Measurements from ENCODE around the gene GALT. TPM values are rescaled to one million over a fixed set of nuclear protein-coding genes. Genes with fewer than 3 reads are reported as not detected.

The GALT gene
- total RNA-seq, 2 donors from 2014 or later, result 44.3 to 49.3 TPM

GRCh38 chr9:34686732-34687131, 40.3 kb downstream of the GALT start:
- WGBS, 2 experiments (ENCODE audit: insufficient coverage in 1 of 2, insufficient read length in 1 of 2), result 71 to 90% methylated on average over 1 of the region's 1 CpG
- no peaks in the 10 kb centered on the region for H3K9me3 ChIP-seq (ENCODE audit: control insufficient read depth, low read length)
- Mint-ChIP-seq H3K9me3 (no peaks in the 10 kb centered on the region), H3K36me3 (ENCODE audit: low read depth) (peaks cover 2% of the 10 kb centered on the region), H3K4me1 (no peaks in the 10 kb centered on the region), H3K27me3 (ENCODE audit: insufficient read depth) (peaks cover 4% of the 10 kb centered on the region), H3K4me3 (no peak overlapping the region), H3K27ac (no peak overlapping the region)
- no peak overlapping the region for H3K9ac ChIP-seq (ENCODE audit: extremely low read depth, low read length, poor library complexity, severe bottlenecking)
- H3K4me3 ChIP-seq (ENCODE audit: low read length), result no peak overlapping the region
- TF ChIP-seq, protein P1, sequence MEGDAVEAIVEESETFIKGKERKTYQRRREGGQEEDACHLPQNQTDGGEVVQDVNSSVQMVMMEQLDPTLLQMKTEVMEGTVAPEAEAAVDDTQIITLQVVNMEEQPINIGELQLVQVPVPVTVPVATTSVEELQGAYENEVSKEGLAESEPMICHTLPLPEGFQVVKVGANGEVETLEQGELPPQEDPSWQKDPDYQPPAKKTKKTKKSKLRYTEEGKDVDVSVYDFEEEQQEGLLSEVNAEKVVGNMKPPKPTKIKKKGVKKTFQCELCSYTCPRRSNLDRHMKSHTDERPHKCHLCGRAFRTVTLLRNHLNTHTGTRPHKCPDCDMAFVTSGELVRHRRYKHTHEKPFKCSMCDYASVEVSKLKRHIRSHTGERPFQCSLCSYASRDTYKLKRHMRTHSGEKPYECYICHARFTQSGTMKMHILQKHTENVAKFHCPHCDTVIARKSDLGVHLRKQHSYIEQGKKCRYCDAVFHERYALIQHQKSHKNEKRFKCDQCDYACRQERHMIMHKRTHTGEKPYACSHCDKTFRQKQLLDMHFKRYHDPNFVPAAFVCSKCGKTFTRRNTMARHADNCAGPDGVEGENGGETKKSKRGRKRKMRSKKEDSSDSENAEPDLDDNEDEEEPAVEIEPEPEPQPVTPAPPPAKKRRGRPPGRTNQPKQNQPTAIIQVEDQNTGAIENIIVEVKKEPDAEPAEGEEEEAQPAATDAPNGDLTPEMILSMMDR (conservative IDR thresholded peaks at IDR 0.05), result no peak
- no peaks in the 10 kb centered on the region for H3K4me1 ChIP-seq (ENCODE audit: control insufficient read depth, insufficient read depth, low read length)
- no peaks in the 10 kb centered on the region for H3K27me3 ChIP-seq (ENCODE audit: control insufficient read depth, insufficient read depth, low read length, poor library complexity, severe bottlenecking)
- H3K27ac ChIP-seq (ENCODE audit: low read depth, low read length), result no peak overlapping the region
- H3K36me3 ChIP-seq (ENCODE audit: control insufficient read depth, insufficient read depth, low read length), result no peaks in the 10 kb centered on the region
- no peak for DNase-seq

GRCh38 chr9:34687276-34688030, 41.0 kb downstream of the GALT start:
- H3K4me3 ChIP-seq (ENCODE audit: low read length), result no peak overlapping the region
- Mint-ChIP-seq H3K9me3 (no peaks in the 10 kb centered on the region), H3K4me3 (no peak overlapping the region), H3K36me3 (ENCODE audit: low read depth) (peaks cover 2% of the 10 kb centered on the region), H3K4me1 (no peaks in the 10 kb centered on the region), H3K27ac (no peak overlapping the region), H3K27me3 (ENCODE audit: insufficient read depth) (peaks cover 4% of the 10 kb centered on the region)
- TF ChIP-seq, protein P1 (conservative IDR thresholded peaks at IDR 0.05), result no peak
- H3K27me3 ChIP-seq (ENCODE audit: control insufficient read depth, insufficient read depth, low read length, poor library complexity, severe bottlenecking), result no peaks in the 10 kb centered on the region
- no peak for DNase-seq
- H3K9ac ChIP-seq (ENCODE audit: extremely low read depth, low read length, poor library complexity, severe bottlenecking), result no peak overlapping the region
- no peaks in the 10 kb centered on the region for H3K9me3 ChIP-seq (ENCODE audit: control insufficient read depth, low read length)
- no peak overlapping the region for H3K27ac ChIP-seq (ENCODE audit: low read depth, low read length)
- H3K4me1 ChIP-seq (ENCODE audit: control insufficient read depth, insufficient read depth, low read length), result no peaks in the 10 kb centered on the region
- WGBS, 2 experiments (ENCODE audit: insufficient coverage in 1 of 2, insufficient read length in 1 of 2), result 87 to 97% methylated on average over 5 to 10 of the region's 10 CpGs
- no peaks in the 10 kb centered on the region for H3K36me3 ChIP-seq (ENCODE audit: control insufficient read depth, insufficient read depth, low read length)

- no peak for DNase-seq
- no peak overlapping the region for H3K27ac Mint-ChIP-seq
- Histone ChIP-seq H3K27me3 (ENCODE audit: control insufficient read depth, insufficient read depth, low read length, poor library complexity, severe bottlenecking) (no peaks in the 10 kb centered on the region), H3K36me3 (ENCODE audit: control insufficient read depth, insufficient read depth, low read length) (no peaks in the 10 kb centered on the region), H3K9me3 (ENCODE audit: control insufficient read depth, low read length) (peaks cover 1% of the 10 kb centered on the region), H3K4me1 (ENCODE audit: control insufficient read depth, insufficient read depth, low read length) (no peaks in the 10 kb centered on the region), H3K9ac (ENCODE audit: extremely low read depth, low read length, poor library complexity, severe bottlenecking) (no peak overlapping the region), H3K4me3 (ENCODE audit: low read length) (no peak overlapping the region), H3K27ac (ENCODE audit: low read depth, low read length) (no peak overlapping the region)
- H3K9me3 Mint-ChIP-seq, result no peaks in the 10 kb centered on the region
- H3K4me1 Mint-ChIP-seq, result no peaks in the 10 kb centered on the region
- TF ChIP-seq, protein P1 (conservative IDR thresholded peaks at IDR 0.05), result no peak
- H3K4me3 Mint-ChIP-seq, result no peak overlapping the region
- H3K27me3 Mint-ChIP-seq (ENCODE audit: insufficient read depth), result peaks cover 4% of the 10 kb centered on the region
- 90 to 100% methylated on average over 1 to 5 of the region's 5 CpGs for WGBS, 2 experiments (ENCODE audit: insufficient coverage in 1 of 2, insufficient read length in 1 of 2)
- no peaks in the 10 kb centered on the region for H3K36me3 Mint-ChIP-seq (ENCODE audit: low read depth)
These were observed 42.0 kb downstream of the GALT start for GRCh38 chr9:34688329-34689115.

All from endodermal cell (in vitro differentiated cells).